Adrenal gland (tissue), 12 donors: ENCODE measurements around the gene PAQR8. TPM values are rescaled to one million over a fixed set of nuclear protein-coding genes. Genes with fewer than 3 reads are reported as not detected.
A peak's percentile ranks its signal among the peaks of the same experiment; 100 is the strongest.
"Not testable (repeated sequence)": the region's sequence is repeated elsewhere in the genome, so short reads cannot be mapped to it uniquely, and the experiment has no call there.

ENCODE experiments used
- DNase-seq, 7 donors: peaks; one replicate each; pipeline ENCODE4 v3.0.0-alpha.2; 2019 to 2020
- H3K27ac ChIP-seq, 5 donors: fragments of 200-600 bp; sonication (generic) in 4 of 5; 1 replicate in 3 of 5; 2 replicates in 2 of 5; pipeline versions ENCODE4 v1.5.1 to v1.8.0; 2016 to 2020; ENCODE audit warnings: mild to moderate bottlenecking in 1 of 5
- H3K27me3 ChIP-seq: fragments of 200-600 bp; 2 replicates; pipeline ENCODE4 v1.8.0; 2021
- H3K36me3 ChIP-seq, 2 donors: fragments of 200-600 bp; replicated peaks in 1 of 2; 1 replicate in 1 of 2; 2 replicates in 1 of 2; pipeline versions ENCODE4 v1.5.1 to v1.8.0; 2018 to 2022
- H3K4me1 ChIP-seq, 2 donors: fragments of 200-600 bp; replicated peaks in 1 of 2; 1 replicate in 1 of 2; 2 replicates in 1 of 2; pipeline versions ENCODE4 v1.5.1 to v1.8.0; 2018 to 2021
- H3K4me3 ChIP-seq, 4 donors: fragments of 200-600 bp; sonication (generic) in 3 of 4; one replicate each; pipeline ENCODE4 v1.5.1; 2016 to 2018
- H3K9me3 ChIP-seq, 3 donors: fragments of 200-600 bp; sonication (generic) in 1 of 3; replicated peaks in 1 of 3; 1 replicate in 2 of 3; 2 replicates in 1 of 3; pipeline versions ENCODE4 v1.5.1 to v1.8.0; 2016 to 2021
- CTCF ChIP-seq, 6 experiments: fragments of 450-650 bp in 4 of 6; fragments of 200-600 bp in 2 of 6; sonication (generic) in 1 of 6; IDR thresholded peaks; 1 replicate in 5 of 6; 2 replicates in 1 of 6; pipeline versions ENCODE4 v1.5.1 to v1.8.0; 2016 to 2021; ENCODE audit warnings: antibody characterized with exemption in 6 of 6, mild to moderate bottlenecking in 2 of 6, moderate library complexity in 1 of 6
- POLR2A ChIP-seq, 2 donors: fragments of 450-650 bp; IDR thresholded peaks; one replicate each; pipeline ENCODE4 v1.6.1; 2017; ENCODE audit warnings: antibody characterized with exemption in 2 of 2, mild to moderate bottlenecking in 2 of 2, moderate library complexity in 1 of 2
- WGBS, 4 donors: extraction: QIAGEN DNeasy Blood & Tissue Kit in 2 of 4; methylation state at CpG; one replicate each; pipeline versions ENCODE4 v1.1.5 to v1.1.7; 2013 to 2017; 5-methylcytosine and 5-hydroxymethylcytosine counted together
- intact Hi-C, 2 donors: fragments of 100-400 bp; cut with DNase I; formaldehyde crosslinking; loops; one replicate each; pipeline versions ENCODE4 v1.14.1 to v1.15.0; 2022 to 2023
- polyA plus RNA-seq, 3 donors: library from polyadenylated mRNA; stranded (reverse); fragments of 200-250 nt in 2 of 3; fragments of 350-450 nt in 1 of 3; fragmentation: Illumina TruSeq in 1 of 3; extraction: RNeasy Lipid Tissue Mini Kit (QIAGEN cat#74804) in 1 of 3; gene quantifications; one replicate each; pipeline ENCODE4 v1.2.3, GENCODE V29; 2013 to 2014
- total RNA-seq, 9 donors: library from RNA; depleted of rRNA in 4 of 9; stranded (reverse); fragments of >200 nt in 4 of 9; fragments of 120-200 nt in 1 of 9; fragmentation: NEBNext Ultra II Directional in 1 of 9; extraction: Animal tissue kit (Norgen Biotek cat#: 25700) in 1 of 9; gene quantifications; one replicate each; pipeline versions ENCODE4 v1.1.0 to v1.2.4, GENCODE V29; 2013 to 2023
- donor health status: healthy with polysubstance abuse.
- donor health status: Bipolar disorder and iron deficiency.
- donor health status: DM: yes; HTN: yes; CAD: no.
- donor health status: DM: no; HTN: no; CAD: no.
- donor health status: DM: no; HTN: no; CAD: no.
- donor health status: DM: yes; HTN: yes; CAD: no.

PAQR8 gene
- total and polyA plus RNA-seq, 12 donors, result 2.3 to 17.1 (median 6.2) TPM

DNA sequence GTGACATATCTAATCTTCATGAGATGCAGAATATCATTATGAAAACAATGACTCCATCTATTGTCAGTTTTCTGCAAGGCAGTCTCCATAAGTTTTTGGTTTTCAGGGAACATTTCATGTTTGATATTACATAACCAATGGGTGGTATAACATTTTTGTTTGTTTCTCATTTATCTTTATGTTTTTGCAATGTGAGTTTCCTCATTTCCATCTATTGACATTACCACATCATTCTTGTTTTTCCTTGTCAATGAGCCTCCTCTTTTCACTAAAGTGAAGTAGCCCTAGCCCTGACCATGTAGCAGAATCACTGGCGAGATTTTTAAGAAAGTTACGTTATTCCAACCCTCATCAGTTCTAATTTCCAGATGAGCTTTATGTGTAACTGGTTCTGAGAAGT is 62.6 kb downstream of the PAQR8 start:
- no peaks in the 10 kb centered on the region for H3K9me3 ChIP-seq
- H3K4me3 ChIP-seq, result no peak overlapping the region
- H3K27ac ChIP-seq, result peak overlapping the region in 1 of 5 donors; percentile 33
- no peak for TF ChIP-seq CTCF (IDR thresholded peaks at IDR 0.05)
- TF ChIP-seq POLR2A (IDR thresholded peaks at IDR 0.05), result no peak
- 88 to 94% (median 90%) methylated on average over 2 of the region's 2 CpGs for WGBS, 4 donors
- DNase-seq, result no peak
- H3K4me1 ChIP-seq, result peaks cover 7 to 12% of the 10 kb centered on the region in 2 donors
- no peaks in the 10 kb centered on the region for H3K27me3 ChIP-seq
- H3K36me3 ChIP-seq, result no peaks in the 10 kb centered on the region
- intact Hi-C loops, result loop anchor here (10.0 kb wide), 2 partner anchors 80 to 150 kb away; partner anchors contain the start of gene TRAM2 (in 1 of the 2)

DNA sequence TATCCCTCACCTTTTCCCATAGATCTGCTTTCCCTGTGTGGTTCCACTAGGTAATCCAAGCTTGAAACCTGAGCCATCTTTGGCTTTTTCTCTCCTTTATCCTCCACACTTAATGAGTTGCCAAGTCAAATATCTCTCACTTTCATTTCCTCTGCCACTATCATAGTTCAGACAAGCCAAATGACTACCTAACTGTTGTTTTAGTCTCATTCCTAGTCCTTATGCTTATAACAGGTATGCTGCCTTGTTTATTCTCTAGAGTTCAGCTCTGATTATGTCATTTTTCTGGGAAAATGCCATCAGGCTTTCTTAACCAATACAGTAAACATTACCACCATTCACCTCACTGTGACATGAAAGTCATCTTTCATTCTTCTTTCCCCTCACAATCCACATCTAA is 64.7 kb downstream of the PAQR8 start:
- Histone ChIP-seq H3K4me3 (no peak overlapping the region), H3K4me1 (peaks cover 0 to 4% of the 10 kb centered on the region in 2 donors), H3K36me3 (no peaks in the 10 kb centered on the region), H3K9me3 (no peaks in the 10 kb centered on the region), H3K27ac (no peak overlapping the region), H3K27me3 (no peaks in the 10 kb centered on the region)
- DNase-seq, result no peak
- no peak for TF ChIP-seq CTCF (IDR thresholded peaks at IDR 0.05)
- no peak for TF ChIP-seq POLR2A (IDR thresholded peaks at IDR 0.05)
- intact Hi-C loops, result loop anchor here (10.0 kb wide), 2 partner anchors 78 to 148 kb away; partner anchors contain the start of gene TRAM2 (in 1 of the 2)

GRCh38 chr6:52433294-52433693 is 71.3 kb downstream of the PAQR8 start:
- DNase-seq, H3K27ac ChIP-seq, H3K27me3 ChIP-seq, intact Hi-C loops, H3K9me3 ChIP-seq, H3K4me3 ChIP-seq, H3K36me3 ChIP-seq, H3K4me1 ChIP-seq: not testable (repeated sequence)
- WGBS, 4 donors, result 72 to 86% (median 76%) methylated on average over 3 to 4 of the region's 4 CpGs

- H3K27ac ChIP-seq, result no peak overlapping the region
Measured at GRCh38 chr6:52435345-52435744, 73.4 kb downstream of the PAQR8 start.

More at GRCh38 chr6:52435345-52435744, 73.4 kb downstream of the PAQR8 start:
- H3K4me1 ChIP-seq, result no peaks in the 10 kb centered on the region
- H3K27me3 ChIP-seq, result no peaks in the 10 kb centered on the region
- 76 to 90% (median 83%) methylated on average over 1 of the region's 1 CpG for WGBS, 4 donors
- no peak overlapping the region for H3K4me3 ChIP-seq
- H3K36me3 ChIP-seq, result no peaks in the 10 kb centered on the region
- no peak for DNase-seq
- TF ChIP-seq POLR2A (IDR thresholded peaks at IDR 0.05), result no peak
- TF ChIP-seq CTCF (IDR thresholded peaks at IDR 0.05), result no peak
- no peaks in the 10 kb centered on the region for H3K9me3 ChIP-seq
- intact Hi-C loops, result no loop called here
